RWPE1 (cell line): ENCODE results near the gene RC3H1.

Source experiments
- CTCF ChIA-PET: fragments of 350-600 bp; sonication (Branson Sonifier 250); formaldehyde crosslinking; extraction: SDS; loops from one replicate; lab custom pipeline; 2021; lab: Yijun Ruan, JAX
- POLR2A ChIA-PET: fragments of 400-600 bp; formaldehyde crosslinking; extraction: SDS; loops from one replicate; lab custom pipeline; 2020; ENCODE audit warnings: antibody characterized with exemption; ENCODE audit not compliant: low non-redundant PET; lab: Yijun Ruan, JAX
- DNase-seq: peaks from one replicate; pipeline ENCODE4 v3.0.0; 2012; ENCODE audit warnings: low spot score
- H3K27ac ChIP-seq: fragments of 450-650 bp; 2 replicates; pipeline ENCODE4 v1.5.1; 2017
- TF ChIP-seq, protein P1 (sequence below): fragments of 450-650 bp; conservative IDR thresholded peaks from 2 replicates; pipeline ENCODE4 v1.5.1; 2017; ENCODE audit warnings: low read depth, mild to moderate bottlenecking

The RC3H1 gene

DNA sequence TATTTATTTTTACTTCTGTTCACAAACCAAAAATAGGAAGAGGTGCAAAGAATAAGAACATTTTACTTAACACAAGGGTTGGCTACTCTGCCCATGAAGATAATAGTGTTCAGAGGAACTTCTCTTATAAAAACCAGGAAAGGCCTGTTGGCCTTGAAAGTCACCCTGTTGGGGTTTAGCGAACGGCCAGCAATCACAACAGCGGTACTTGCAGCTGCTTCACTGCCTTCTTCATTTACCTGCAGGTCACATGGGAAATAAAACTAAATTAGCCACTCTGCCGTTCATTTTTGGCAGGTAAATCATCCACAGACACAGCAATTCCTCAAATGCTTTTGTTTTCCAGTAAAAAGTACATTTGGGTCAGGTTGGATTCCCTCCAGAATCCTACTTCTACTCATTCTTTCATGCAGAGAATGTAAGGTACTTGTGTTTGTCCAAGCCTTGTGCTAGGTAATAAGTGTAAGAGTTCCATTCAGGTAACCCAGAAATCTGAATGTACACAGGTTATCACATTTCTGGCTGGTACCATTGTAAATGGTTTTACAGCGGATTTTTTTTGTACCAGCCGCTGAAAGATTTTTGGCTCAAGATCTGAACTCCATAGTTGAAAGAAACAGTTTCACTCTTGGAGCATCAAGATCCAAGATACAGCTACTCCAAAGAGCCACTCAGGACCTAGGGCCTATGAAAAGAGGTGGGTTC lies 118.2 kb downstream of the RC3H1 start:
- ChIA-PET CTCF (no interaction called here), POLR2A (no interaction called here)
- TF ChIP-seq, protein P1, sequence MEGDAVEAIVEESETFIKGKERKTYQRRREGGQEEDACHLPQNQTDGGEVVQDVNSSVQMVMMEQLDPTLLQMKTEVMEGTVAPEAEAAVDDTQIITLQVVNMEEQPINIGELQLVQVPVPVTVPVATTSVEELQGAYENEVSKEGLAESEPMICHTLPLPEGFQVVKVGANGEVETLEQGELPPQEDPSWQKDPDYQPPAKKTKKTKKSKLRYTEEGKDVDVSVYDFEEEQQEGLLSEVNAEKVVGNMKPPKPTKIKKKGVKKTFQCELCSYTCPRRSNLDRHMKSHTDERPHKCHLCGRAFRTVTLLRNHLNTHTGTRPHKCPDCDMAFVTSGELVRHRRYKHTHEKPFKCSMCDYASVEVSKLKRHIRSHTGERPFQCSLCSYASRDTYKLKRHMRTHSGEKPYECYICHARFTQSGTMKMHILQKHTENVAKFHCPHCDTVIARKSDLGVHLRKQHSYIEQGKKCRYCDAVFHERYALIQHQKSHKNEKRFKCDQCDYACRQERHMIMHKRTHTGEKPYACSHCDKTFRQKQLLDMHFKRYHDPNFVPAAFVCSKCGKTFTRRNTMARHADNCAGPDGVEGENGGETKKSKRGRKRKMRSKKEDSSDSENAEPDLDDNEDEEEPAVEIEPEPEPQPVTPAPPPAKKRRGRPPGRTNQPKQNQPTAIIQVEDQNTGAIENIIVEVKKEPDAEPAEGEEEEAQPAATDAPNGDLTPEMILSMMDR = no peak
- no peak overlapping the region for H3K27ac ChIP-seq
- DNase-seq = no peak

GRCh38 chr1:173900992-173901391 lies 121.2 kb downstream of the RC3H1 start:
- DNase-seq = no peak
- TF ChIP-seq, protein P1 = no peak
- no peak overlapping the region for H3K27ac ChIP-seq
- CTCF ChIA-PET = no interaction called here
- POLR2A ChIA-PET = no interaction called here

GRCh38 chr1:173900427-173900826 lies 121.7 kb downstream of the RC3H1 start:
- TF ChIP-seq, protein P1 = no peak
- H3K27ac ChIP-seq = no peak overlapping the region
- ChIA-PET CTCF (no interaction called here), POLR2A (no interaction called here)
- DNase-seq = no peak

DNA sequence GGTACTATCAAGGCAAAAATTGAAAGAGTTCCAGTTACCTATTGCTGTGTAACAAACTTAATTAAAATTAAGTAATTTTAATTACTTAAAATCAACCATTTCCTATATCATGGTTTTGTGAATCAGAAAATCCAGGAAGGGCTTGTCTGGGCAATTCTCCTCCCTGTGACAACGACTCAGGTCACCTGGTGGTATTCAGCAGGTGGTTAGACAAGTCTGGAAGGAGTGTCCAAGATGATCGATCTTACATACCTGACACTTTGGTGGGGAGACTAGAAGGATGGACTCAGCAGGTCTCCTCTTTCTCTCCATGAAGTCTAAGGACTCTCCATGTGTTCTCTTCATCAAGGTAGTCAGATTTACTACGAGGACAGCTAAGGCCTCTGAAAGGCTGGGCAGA lies 128.0 kb downstream of the RC3H1 start:
- no peak for DNase-seq
- no peak overlapping the region for H3K27ac ChIP-seq
- TF ChIP-seq, protein P1 = no peak
- ChIA-PET CTCF (interaction anchor here (0.8 to 1.1 kb wide), 2 partner anchors 32 to 1042 kb away, joined by 4 read pairs; no protein-coding TSS in a partner anchor), POLR2A (no interaction called here)

- TF ChIP-seq, protein P1 = no peak
- no peak for DNase-seq
- ChIA-PET POLR2A (no interaction called here), CTCF (no interaction called here)
- no peak overlapping the region for H3K27ac ChIP-seq
These were observed 128.5 kb downstream of the RC3H1 start for GRCh38 chr1:173893611-173894010.

GRCh38 chr1:173889885-173890284 lies 132.3 kb downstream of the RC3H1 start:
- no peak overlapping the region for H3K27ac ChIP-seq
- POLR2A ChIA-PET = no interaction called here

More at GRCh38 chr1:173889885-173890284, 132.3 kb downstream of the RC3H1 start:
- CTCF ChIA-PET = no interaction called here
- no peak for DNase-seq
- TF ChIP-seq, protein P1 = no peak
